RWPE1 (cell line): ENCODE data around the gene ZNF646.
A peak's percentile ranks its signal among the peaks of the same experiment; 100 is the strongest.

ENCODE experiments used
- CTCF ChIA-PET: fragments of 350-600 bp; sonication (Branson Sonifier 250); formaldehyde crosslinking; extraction: SDS; loops from one replicate; lab custom pipeline; 2021; lab: Yijun Ruan, JAX
- POLR2A ChIA-PET: fragments of 400-600 bp; formaldehyde crosslinking; extraction: SDS; loops from one replicate; lab custom pipeline; 2020; ENCODE audit warnings: antibody characterized with exemption; ENCODE audit not compliant: low non-redundant PET; lab: Yijun Ruan, JAX
- DNase-seq: peaks from one replicate; pipeline ENCODE4 v3.0.0; 2012; ENCODE audit warnings: low spot score
- H3K27ac ChIP-seq: fragments of 450-650 bp; 2 replicates; pipeline ENCODE4 v1.5.1; 2017
- TF ChIP-seq, protein P1 (sequence below): fragments of 450-650 bp; conservative IDR thresholded peaks from 2 replicates; pipeline ENCODE4 v1.5.1; 2017; ENCODE audit warnings: low read depth, mild to moderate bottlenecking

The ZNF646 gene

DNA sequence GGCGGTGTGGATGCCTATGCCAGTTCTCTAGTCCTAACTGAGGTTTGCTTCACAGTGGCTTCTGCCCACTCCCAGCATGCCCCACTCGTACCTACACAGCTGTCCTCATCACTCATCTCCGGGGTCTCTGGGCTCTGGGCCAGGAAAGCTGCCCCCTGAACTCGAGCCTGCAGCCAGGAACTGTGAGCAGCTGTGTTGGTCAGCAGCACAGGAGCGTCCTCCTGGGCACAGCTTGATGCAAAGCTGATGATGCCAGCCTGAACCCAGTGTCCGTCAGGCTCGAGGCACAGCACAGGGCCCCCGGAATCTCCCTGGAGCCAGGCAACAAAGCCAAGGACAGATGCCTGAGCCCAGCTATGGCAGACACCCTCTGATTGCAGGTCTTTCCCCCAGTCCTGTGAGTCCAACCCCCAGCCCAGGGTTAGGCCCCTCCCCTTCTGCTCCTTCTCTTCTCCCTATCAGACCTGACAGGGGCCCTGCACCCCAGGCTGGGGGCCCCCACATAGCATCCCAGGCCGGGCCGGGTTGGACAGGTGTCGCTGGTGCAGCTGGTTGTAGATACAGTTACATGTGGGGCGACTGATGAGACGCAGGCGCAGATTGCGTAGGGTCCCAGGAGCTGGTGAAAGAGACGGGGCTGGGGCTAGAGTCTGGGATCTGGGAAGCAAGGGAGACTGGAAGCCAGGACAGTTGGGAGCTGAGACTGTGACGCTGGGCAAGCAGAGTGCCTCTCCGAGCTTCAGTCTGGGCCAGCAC, 11.8 kb downstream of the ZNF646 start:
- POLR2A ChIA-PET, result no interaction called here
- DNase-seq, result no peak
- TF ChIP-seq, protein P1, sequence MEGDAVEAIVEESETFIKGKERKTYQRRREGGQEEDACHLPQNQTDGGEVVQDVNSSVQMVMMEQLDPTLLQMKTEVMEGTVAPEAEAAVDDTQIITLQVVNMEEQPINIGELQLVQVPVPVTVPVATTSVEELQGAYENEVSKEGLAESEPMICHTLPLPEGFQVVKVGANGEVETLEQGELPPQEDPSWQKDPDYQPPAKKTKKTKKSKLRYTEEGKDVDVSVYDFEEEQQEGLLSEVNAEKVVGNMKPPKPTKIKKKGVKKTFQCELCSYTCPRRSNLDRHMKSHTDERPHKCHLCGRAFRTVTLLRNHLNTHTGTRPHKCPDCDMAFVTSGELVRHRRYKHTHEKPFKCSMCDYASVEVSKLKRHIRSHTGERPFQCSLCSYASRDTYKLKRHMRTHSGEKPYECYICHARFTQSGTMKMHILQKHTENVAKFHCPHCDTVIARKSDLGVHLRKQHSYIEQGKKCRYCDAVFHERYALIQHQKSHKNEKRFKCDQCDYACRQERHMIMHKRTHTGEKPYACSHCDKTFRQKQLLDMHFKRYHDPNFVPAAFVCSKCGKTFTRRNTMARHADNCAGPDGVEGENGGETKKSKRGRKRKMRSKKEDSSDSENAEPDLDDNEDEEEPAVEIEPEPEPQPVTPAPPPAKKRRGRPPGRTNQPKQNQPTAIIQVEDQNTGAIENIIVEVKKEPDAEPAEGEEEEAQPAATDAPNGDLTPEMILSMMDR, result no peak
- H3K27ac ChIP-seq, result peak overlapping the region; percentile 67
- CTCF ChIA-PET, result interaction anchor here (0.5 kb wide), 1 partner anchor 86 kb away, joined by 3 read pairs; no protein-coding TSS in a partner anchor

DNA sequence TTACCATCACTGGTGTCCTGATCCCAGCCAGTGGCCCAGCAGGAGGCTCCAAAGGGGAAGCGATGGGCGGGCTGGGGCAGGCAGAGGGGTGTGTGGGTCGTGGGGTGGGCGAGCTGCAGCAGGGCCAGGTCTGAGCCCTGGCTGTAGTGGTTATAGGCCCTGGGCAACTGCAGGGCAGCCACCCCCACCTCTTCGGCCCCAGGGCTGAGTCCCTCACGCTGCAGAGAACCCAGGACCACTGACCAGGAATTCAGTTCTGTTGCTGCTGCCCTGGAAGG, 12.3 kb downstream of the ZNF646 start:
- no peak for DNase-seq
- H3K27ac ChIP-seq, result peak overlapping the region; percentile 67
- POLR2A ChIA-PET, result no interaction called here
- CTCF ChIA-PET, result interaction anchor here (0.5 kb wide), 1 partner anchor 86 kb away, joined by 3 read pairs; no protein-coding TSS in a partner anchor
- TF ChIP-seq, protein P1, result no peak

DNA sequence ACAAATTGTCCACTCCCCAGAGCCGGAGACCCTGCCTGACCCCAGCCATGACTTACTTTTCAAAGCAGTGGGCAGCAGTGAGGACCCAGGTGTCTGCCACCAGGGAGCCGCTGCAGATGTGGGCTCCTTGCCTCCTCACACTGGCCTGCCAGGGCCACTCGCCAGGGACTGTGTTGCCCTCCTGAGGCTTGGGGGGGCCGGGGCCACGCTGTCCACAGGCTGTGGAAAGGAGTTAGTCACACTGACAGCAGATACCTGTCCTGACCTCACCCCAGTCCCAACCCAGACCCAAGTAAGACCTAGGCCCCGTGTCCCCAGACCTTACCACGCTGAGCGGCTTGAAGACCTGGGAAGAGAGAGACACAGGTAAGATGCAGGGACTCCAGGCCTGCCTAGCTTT, 13.3 kb downstream of the ZNF646 start:
- CTCF ChIA-PET, result interaction anchor here (2.5 kb wide), 1 partner anchor 102 kb away, joined by 11 read pairs; the partner anchor contains the start of gene HSD3B7
- TF ChIP-seq, protein P1, result no peak
- H3K27ac ChIP-seq, result peak overlapping the region; percentile 67
- DNase-seq, result no peak
- POLR2A ChIA-PET, result no interaction called here

DNA sequence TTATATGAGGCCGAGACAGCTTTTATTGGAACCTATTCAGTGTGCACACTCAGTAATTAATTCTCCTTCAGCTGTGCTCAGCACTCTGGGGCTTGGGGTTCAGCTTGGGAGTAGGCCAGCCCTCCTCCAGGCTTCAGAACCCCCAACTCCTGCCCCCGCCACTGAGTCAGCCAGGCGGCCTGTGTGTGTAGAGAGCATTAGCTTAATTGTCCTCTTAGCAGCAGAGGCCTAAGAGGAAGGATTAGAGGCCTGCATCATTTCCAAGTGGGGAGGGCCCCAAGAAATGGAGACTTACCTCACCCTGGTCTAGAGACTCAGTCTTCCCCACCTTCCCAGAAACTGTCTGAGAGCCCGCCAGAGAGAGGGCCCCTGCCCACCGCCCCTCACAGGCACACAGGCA, 13.7 kb downstream of the ZNF646 start:
- ChIA-PET POLR2A (no interaction called here), CTCF (interaction anchor here (2.5 kb wide), 1 partner anchor 103 kb away, joined by 11 read pairs; the partner anchor contains the start of gene HSD3B7)
- DNase-seq, result no peak
- TF ChIP-seq, protein P1, result no peak
- peak overlapping the region; percentile 67 for H3K27ac ChIP-seq

DNA sequence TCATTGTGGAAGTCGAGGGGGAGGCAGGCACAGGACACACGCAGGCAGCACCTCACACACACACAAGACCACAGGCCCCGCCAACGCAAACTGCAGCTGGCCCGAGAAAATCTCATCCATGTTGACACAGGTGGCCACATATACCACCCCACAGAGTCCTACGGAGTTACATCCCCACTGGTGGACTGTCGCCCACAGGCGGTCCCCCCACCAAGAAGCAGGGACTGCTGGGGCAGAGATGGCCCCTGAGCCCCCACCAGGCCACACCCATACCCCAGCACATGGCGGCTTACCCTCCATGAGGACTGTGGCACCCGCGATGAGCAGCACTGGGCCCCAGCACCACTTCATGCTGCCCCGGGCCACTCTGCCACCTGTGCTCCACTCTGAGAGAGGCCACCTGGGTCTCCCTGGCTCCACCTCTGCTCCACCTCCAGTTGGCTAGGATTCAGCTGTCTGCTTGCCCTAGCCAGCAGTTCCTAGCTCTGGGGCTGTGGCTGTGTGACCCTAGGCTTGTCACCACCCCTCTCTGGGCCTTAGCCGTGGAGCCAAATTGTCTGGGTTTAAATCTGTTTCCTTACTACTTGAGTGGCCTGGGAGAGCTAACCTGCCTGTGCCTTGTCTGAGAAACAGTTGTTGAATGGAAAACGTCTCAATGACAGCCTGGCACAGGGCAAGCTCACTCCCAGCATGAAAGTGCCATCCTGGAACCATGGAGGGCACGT, 14.4 kb downstream of the ZNF646 start, which contains the start of gene PRSS53:
PRSS53 (minus strand) TSS at position 485 of the 725 bp plus-strand sequence; CDS start at position 351, 134 bp downstream.
- DNase-seq, result no peak
- TF ChIP-seq, protein P1, result no peak
- ChIA-PET POLR2A (no interaction called here), CTCF (interaction anchor here (2.5 kb wide), 1 partner anchor 104 kb away, joined by 11 read pairs; the partner anchor contains the start of gene HSD3B7)
- peak within 1 kb of the TSS; percentile 67 for H3K27ac ChIP-seq

DNA sequence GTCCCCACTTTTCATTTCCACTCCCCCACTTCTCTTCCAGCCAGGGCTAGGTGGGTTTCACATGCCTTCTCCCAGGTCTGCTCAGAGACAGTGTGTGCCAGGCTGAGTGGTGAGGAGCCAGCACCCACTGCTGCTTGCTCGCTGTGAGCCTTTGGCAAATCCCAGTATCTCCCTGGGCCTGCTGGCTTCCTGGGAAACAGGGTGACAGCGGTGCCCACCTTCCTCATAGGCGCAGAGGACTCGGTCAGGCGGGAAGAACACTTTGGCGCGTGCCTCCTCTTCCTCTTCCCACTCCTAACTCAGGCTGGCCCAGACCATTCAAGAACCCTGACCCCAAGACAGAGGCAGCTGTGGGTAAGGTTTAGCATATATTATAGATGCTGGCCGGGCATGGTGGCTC, 15.0 kb downstream of the ZNF646 start:
- TF ChIP-seq, protein P1, result no peak
- no peak for DNase-seq
- ChIA-PET POLR2A (interaction anchor here (0.7 kb wide), 1 partner anchor 29 kb away, joined by 3 read pairs; no protein-coding TSS in a partner anchor), CTCF (interaction anchor here (2.5 kb wide), 1 partner anchor 104 kb away, joined by 11 read pairs; the partner anchor contains the start of gene HSD3B7)
- peak overlapping the region; percentile 67 for H3K27ac ChIP-seq
